Forelimb muscle (tissue), 1 donor: ENCODE data around the gene PRRG1. TPM values are rescaled to one million over a fixed set of nuclear protein-coding genes. Genes with fewer than 3 reads are reported as not detected.
"Not testable (repeated sequence)": the region's sequence is repeated elsewhere in the genome, so short reads cannot be mapped to it uniquely, and the experiment has no call there.

ENCODE experiments used
- DNase-seq: peaks from one replicate; pipeline ENCODE4 v3.0.0-alpha.2; 2013; ENCODE audit warnings: low read depth
- polyA plus RNA-seq: library from polyadenylated mRNA; unstranded; fragments of 120-200 nt; gene quantifications from one replicate; pipeline ENCODE4 v1.2.1, GENCODE V29; 2013; ENCODE audit not compliant: insufficient read length

Gene PRRG1
- polyA plus RNA-seq: 13.1 TPM

- peak; percentile 47 for DNase-seq
Measured at GRCh38 chrX:37349221-37350033, at the start of gene PRRG1. TSS of gene PRRG1 (plus strand) at chrX:37349364. CDS start at chrX:37406250, 56,886 bp downstream.

DNA sequence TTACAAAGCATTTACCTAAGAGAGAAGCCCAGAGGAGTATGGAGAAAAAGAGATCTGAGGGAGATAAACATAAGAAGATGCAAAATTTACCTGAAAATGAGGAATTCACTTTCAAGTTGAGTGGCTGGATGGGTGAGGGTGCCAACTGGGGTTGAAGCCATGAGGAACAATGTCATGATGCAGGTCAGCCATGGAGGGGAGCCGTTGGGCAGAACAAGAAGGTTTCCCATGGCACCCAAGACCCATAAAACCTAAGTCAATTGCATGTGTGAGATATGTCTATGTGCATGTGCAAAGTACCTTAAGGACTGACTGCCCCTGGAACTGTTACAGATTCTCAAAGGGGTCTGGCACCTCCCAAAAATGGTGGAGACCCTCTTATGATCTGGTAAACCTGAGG is 46.6 kb upstream of the PRRG1 start:
- DNase-seq: no peak

DNA sequence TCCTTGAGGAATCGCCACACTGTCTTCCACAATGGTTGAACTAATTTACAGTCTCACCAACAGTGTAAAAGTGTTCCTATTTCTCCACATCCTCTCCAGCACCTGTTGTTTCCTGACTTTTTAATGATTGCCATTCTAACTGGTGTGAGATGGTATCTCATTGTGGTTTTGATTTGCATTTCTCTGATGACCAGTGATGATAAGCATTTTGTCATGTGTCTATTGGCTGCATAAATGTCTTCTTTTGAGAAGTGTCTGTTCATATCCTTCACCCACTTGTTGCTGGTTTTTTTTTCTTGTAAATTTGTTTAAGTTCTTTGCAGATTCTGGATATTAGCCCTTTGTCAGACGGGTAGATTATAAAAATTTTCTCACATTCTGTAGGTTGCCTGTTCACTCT is 43.9 kb upstream of the PRRG1 start:
- DNase-seq: not testable (repeated sequence)

DNA sequence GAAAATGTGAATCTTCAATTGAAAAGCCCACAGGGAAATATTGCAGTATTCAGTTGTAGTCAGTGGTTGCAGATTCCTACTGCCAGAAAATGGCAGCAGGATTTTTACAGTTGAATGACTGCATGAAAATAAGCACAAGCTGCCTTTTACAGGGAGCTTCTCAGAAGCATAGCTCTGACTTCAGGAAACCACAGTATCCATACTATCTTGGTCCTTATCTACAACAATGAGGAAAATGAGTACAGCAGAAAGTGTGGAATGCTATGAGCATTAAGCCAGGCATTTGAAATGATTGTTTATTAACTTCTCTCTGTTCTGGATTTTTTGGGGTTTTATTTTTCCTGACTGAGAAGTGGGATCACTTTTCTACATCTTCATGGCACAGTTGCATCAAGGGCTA is 34.6 kb upstream of the PRRG1 start:
- no peak for DNase-seq

- no peak for DNase-seq
Measured at GRCh38 chrX:37315511-37316248, 33.5 kb upstream of the PRRG1 start.

DNA sequence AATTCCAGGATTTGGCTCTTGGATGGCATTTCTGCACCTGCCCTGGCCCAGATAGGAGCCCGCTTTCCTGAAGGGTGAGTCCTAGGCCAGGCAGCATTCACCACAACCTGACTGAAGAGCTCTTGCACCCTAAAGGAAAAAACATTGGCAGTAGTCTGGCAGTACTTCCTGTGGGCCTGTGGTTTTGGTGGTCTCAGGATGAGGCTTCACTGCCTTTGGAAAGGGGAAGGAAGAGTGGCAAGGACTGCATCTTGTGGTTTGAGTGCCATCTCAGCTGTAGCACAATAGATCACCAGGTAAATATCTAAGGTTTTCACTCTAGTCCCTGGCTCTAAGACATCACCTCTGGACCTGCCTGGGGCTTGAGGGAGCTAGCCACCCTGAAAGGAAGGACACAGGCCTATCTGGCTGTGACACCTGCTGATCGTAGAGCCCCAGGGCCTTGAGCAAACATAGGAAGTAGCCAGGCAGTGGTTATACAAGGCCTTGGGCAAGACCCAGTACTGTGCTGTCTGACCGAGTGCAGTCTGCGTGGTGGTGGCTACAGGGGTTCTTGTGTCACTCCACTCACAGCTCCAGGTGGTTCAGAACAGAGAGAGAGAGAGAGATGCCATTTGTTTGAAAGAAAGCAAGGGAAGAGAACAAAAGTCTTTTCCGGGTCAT is 28.5 kb upstream of the PRRG1 start:
- DNase-seq: no peak

- no peak for DNase-seq
Measured at GRCh38 chrX:37330642-37331041, 18.5 kb upstream of the PRRG1 start.

- no peak for DNase-seq
Measured at GRCh38 chrX:37331546-37331945, 17.6 kb upstream of the PRRG1 start.

GRCh38 chrX:37332055-37332454 is 17.1 kb upstream of the PRRG1 start:
- no peak for DNase-seq

DNA sequence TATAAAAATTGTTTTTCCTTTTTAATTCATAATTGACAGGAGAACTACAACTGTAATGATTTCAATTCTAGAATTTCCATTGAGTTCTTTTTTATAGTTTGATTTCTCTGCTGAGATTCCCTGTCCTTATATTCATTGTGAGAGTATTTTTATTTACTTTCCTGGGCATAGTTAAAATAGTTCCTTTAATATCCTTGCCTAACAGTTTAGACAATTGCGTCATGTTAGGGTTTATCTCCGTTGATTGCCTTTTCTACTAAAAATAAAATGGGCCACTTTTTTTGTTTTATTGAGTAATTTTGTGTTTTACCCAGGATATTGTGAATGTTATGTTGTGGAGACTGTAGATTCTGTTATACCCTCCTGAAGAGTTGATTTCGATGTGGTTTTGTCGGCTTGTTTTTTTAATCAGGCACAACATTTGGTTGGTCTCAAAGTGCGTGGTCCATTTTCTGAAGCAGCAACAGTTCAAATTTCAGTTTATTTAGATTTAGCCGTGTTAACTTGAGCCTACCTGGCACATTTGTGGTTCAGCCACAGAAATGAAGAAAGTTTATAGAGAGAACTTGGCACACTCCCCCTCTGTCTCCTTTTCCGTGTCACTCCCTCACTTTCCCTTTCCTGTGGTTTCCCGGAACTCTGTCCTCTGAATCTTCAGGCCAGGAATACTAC is 16.0 kb upstream of the PRRG1 start:
- DNase-seq: no peak

GRCh38 chrX:37347420-37347819 is 1.7 kb upstream of the PRRG1 start:
- no peak for DNase-seq

DNA sequence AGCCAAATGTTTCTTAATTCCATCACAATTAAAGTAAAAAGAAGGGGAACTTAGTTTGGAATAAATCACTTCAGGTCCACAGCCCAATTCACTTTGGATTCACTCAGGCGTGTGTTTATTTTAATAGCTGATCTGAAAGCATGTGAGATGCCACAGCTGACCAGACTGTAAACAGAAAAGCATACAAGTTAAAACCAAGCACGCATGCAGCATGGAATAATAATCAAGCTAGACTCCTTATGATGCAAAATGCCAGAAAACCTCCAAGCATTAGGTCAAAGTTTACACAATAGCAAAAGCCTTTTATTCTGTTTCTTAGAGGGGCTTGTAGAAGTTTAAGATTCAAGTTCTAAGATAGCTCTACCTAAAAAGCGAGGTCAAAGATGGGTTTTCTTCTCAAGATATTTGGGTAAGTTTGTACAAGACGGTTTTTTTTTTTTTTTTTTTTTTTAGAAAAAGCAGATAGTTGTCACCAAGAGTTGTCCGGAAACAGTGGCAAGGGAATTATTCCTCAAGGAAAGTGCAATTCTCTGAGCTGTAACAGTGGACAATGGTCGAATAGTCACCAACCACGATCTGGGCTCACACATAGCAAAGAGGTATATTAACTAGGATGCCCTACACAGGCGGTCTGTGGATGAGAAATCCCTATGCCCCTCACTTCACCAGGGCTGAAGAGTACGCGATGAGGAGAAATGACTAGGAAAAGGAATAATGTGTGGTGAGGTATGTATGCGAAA is 763 bp upstream of the PRRG1 start:
- DNase-seq: no peak

- no peak for DNase-seq
Measured at GRCh38 chrX:37348971-37349220, 268 bp upstream of the PRRG1 start.

DNA sequence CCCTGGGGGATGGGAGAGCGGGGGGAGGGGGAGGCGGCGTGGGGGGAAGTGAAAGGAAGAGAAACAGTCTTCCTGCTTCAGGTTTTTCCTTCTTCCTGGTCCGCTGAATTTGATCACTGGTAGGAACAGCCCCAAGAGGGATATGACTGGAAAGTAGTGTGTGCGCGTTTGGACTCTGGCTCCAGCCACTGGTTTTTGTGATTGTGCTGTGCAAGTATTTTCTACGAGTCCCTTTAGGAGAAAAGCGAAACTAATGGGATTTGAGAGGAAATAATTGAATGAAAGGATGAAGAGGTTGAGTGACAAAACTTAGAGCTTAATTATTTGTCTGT is 836 bp downstream of the PRRG1 start:
- no peak for DNase-seq

- no peak for DNase-seq
Measured at GRCh38 chrX:37353646-37354045, 4.5 kb downstream of the PRRG1 start.

DNA sequence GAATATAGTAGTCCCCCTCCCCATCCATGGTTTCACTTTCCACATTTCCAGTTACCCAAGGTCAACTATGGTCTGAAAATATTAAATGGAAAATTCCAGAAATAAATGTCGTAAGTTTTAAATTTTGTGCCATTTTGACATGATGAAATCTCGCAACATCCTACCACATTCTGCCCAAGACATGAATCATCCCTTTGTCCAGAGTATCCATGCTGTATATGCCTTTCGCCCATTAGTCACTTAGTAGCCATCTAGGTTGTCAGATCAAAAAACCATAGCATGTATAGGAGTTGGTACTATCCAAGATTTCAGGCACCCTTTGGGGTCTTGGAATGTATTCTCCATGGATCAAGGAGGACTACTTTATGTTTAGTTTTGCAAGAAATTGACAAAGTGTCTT is 8.3 kb downstream of the PRRG1 start:
- DNase-seq: no peak

DNA sequence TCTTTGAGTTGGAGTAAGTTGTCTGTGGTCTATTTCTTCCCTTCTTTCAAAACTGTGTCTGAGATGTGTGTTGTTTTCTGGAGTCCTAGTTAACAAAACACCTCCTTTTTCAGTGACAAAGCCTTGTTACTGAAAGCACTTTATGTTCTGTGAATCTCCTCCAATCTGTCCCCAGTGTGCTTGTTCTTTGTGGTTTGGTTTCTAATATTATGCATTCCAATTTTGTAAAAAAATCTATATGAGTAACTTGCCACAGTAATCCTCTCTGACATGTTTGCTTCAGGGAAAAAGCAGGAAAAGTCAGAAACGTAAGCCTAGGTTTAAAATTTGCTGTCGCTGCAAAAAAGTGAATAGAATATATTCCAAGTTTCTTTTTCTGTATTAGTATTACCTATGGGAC is 12.4 kb downstream of the PRRG1 start:
- DNase-seq: no peak

DNA sequence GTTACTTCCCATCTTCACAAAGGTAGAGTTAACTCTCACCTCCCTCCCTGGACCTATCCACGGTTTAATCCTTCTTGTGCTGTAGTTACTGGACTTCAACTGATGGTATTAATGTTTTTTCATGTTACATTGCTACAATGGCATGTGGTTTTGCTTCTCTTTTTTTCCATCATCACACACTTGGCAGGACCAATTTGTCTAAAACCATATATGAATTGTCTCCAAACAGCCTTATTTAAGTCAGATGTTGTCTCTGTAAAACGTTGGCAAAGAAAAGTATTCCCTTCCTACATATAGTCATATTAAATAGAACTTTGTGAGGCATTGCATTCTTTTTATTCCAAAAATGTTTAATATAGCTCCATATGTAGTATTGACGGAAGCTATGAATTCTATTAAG is 15.5 kb downstream of the PRRG1 start:
- no peak for DNase-seq

- no peak for DNase-seq
Measured at GRCh38 chrX:37367946-37368345, 18.8 kb downstream of the PRRG1 start.

- no peak for DNase-seq
Measured at GRCh38 chrX:37370499-37371141, 21.5 kb downstream of the PRRG1 start.

GRCh38 chrX:37371578-37371991 is 22.4 kb downstream of the PRRG1 start:
- DNase-seq: no peak
